Adrenal gland (tissue), 5 donors: ENCODE data around the gene FBXO33.

Experiments used
- POLR2A ChIP-seq, 2 donors: fragments of 450-650 bp; IDR thresholded peaks; one replicate each; pipeline ENCODE4 v1.6.1; 2017; ENCODE audit warnings: antibody characterized with exemption in 2 of 2, mild to moderate bottlenecking in 2 of 2, moderate library complexity in 1 of 2
- TF ChIP-seq, protein P1 (sequence below), 6 experiments: fragments of 450-650 bp in 4 of 6; fragments of 200-600 bp in 2 of 6; sonication (generic) in 1 of 6; IDR thresholded peaks; 1 replicate in 5 of 6; 2 replicates in 1 of 6; pipeline versions ENCODE4 v1.5.1 to v1.8.0; 2016 to 2021; ENCODE audit warnings: antibody characterized with exemption in 6 of 6, mild to moderate bottlenecking in 2 of 6, moderate library complexity in 1 of 6
- donor health status: DM: no; HTN: no; CAD: no.

DNA sequence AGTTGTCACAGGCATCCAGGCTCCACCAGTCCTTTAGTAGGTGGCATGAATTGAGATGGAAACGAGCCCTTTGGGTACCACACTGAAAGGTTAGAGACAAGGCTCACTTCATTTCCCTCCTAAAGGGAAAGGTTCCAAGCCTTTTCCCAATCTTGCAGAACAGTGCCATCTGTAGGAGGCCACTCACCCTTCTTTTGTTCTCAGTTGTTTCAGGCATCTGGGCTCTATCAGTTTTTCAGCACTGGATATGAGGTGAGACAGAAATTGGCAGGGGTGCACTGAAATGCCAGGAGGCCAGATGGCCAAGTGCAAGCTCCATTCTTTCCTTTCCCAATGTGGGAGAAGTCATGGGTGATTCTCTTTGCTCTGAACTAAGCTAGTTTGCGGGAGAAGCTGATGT is 15.2 kb downstream of the FBXO33 start:
- TF ChIP-seq, protein P1, sequence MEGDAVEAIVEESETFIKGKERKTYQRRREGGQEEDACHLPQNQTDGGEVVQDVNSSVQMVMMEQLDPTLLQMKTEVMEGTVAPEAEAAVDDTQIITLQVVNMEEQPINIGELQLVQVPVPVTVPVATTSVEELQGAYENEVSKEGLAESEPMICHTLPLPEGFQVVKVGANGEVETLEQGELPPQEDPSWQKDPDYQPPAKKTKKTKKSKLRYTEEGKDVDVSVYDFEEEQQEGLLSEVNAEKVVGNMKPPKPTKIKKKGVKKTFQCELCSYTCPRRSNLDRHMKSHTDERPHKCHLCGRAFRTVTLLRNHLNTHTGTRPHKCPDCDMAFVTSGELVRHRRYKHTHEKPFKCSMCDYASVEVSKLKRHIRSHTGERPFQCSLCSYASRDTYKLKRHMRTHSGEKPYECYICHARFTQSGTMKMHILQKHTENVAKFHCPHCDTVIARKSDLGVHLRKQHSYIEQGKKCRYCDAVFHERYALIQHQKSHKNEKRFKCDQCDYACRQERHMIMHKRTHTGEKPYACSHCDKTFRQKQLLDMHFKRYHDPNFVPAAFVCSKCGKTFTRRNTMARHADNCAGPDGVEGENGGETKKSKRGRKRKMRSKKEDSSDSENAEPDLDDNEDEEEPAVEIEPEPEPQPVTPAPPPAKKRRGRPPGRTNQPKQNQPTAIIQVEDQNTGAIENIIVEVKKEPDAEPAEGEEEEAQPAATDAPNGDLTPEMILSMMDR (IDR thresholded peaks at IDR 0.05): no peak
- no peak for TF ChIP-seq POLR2A (IDR thresholded peaks at IDR 0.05)
